Activated T-cell treated with anti-CD3 and anti-CD28 coated beads for 24 hours (primary cell): ENCODE results near the gene LSM4.
A peak's percentile ranks its signal among the peaks of the same experiment; 100 is the strongest.

ENCODE experiments used
- DNase-seq: peaks from one replicate; pipeline ENCODE4 v3.0.0-alpha.2; 2020; ENCODE audit warnings: low read depth

LSM4 gene

DNA sequence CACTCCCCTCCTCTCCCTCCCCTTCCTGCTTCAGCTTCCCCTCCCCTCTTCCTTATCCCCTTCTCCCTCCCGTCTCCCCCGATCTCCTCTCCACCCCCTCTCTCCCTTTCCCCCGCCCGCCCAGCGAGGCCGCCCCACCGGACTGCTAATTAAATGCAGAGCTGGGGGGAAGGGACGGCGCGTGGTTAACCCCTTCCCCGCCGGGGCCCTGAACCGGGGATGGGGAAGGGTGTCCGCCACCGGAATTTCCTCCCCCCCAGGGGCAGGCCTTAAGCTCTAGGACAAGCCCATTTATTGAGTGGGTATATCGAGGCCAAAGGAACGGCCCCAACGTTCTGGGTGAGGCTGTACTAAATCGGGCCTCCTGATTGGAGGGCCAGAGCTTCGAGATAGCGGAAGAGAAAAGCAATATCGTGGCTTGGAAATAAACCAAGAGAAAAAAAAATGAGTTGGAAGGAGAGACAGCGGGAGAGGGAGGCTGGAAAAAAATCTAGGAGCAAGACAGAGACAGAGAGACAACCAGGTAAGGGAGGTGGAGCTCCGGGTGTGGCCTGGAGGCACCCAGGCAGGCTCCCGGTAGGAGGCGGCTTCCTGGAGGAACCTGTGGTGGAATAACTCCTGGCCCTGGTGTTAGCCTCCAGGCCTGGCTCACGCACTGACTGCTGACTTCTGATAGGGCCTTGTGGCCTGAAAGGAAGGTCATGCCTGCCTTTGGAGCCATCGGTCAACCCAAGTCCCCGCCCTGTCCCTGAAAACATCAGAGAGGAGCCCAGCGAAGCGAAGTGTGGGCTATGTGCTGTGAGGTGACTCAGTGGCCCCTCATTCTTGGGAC lies 29.9 kb downstream of the LSM4 start:
- DNase-seq, result no peak

DNA sequence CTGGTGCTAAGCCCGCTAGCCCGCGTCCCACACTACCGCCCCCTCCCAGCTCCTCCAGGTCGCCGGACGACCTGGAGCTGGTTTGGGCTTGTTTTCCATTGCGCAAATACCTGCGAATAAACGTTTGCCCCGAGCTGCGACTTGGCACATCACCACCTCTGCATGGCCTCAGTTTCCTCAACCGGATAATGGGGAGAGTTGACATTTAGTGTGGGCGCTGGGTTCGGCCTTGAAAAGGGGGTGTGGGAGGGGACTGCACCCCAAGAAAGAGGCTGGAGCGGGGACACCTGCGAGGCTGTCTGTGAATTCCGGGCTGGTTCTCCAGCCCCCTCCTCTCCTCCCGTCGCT lies 30.4 kb downstream of the LSM4 start:
- DNase-seq, result no peak

DNA sequence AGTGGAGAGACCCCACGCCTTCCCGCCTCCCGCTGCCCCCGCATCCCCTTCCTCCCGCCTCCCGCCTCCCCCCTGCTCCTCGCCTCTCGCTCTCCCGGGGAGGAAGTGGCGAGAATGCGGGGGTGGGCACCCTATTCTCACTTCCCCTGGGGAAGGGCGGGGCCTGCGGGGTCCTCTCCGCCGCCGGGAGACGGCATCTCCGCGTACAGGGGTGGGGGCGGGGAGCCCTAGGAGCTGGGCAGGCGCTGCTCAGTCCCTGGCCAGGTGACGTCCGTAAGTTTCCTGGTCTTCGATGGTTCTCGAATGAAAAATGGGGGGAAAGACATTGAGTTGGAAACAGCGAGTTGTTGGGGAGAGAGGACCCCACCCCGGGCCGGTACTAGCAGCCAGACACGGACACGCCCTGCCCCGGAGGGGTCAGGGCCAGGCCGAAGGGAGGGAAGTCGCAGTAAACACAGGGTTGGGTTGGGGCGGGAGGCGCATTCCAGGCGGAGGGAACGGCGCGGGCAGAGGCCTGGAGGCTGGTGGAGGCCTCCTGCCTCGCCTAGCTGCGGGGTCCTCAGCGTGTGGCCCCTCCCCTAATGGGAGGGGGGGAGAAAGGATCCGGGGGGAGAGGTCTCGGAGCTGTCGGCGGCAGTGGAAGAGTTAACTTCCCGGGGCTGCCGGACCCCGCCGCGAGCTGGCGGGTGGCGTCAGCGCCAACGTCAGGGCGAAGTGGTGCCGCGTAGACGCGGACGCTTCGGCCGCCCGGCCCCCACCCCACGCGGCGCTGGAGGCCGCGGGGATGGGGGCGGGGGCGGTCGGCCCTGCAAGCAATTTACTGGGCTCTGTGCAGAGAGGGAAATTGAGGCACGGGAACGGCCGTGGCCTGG lies 31.1 kb downstream of the LSM4 start:
- DNase-seq, result peak; percentile 78

DNA sequence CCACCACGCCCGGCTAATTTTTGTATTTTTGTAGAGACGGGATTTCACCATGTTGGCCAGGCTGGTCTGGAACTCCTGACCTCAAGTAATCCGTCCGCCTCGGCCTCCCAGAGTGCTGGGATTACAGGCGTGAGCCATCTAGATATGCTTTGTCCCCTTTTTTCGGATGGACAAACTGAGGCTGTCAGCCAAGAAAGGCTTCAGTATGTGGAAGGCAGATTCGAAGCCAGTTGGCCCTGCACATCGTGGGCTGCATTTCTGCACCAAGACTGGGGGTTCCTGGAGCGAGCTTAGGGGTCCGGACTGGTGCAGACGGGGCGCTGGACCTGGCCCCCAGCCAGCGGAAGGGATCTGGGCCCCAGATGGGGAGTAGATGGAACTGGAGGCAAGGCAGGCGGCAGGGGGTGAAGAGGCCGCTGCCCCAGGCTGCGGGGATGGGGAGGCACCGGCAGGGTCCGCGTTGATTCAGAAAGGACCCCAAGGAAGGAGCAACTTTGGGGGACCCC lies 31.8 kb downstream of the LSM4 start:
- DNase-seq, result no peak

DNA sequence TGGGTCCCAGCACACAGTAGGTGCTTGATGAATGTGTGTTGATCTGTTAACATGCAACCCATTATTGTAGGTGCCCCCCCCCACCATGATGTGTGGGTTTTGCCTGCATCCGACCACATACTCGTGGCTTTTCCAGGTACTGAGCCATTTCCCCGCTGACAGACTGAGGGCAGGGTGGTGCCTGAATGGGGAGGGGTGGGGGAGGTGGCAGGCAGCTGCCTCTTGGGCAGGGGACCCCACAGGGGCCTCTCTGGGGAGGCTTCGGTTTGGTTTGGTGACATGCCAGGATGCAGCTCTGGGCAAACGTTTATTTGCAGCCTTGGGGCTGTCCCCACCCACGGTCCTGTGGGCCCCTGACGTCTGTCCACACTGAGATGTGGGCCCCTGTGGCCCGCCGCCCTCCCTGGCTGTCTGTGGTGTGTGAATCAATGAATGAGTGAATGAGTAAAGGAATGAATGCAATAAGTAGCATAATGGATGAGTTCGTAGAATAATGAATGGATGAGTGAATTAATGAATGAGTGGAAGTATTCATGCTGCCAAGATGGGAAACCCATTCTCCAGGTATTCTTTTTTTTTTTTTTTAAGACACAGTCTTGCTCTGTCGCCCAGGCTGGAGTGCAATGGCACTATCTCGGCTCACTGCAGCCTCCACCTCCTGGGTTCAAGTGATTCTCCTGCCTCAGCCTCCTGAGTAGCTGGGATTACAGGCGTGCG lies 32.4 kb downstream of the LSM4 start:
- peak; percentile 83 for DNase-seq

DNA sequence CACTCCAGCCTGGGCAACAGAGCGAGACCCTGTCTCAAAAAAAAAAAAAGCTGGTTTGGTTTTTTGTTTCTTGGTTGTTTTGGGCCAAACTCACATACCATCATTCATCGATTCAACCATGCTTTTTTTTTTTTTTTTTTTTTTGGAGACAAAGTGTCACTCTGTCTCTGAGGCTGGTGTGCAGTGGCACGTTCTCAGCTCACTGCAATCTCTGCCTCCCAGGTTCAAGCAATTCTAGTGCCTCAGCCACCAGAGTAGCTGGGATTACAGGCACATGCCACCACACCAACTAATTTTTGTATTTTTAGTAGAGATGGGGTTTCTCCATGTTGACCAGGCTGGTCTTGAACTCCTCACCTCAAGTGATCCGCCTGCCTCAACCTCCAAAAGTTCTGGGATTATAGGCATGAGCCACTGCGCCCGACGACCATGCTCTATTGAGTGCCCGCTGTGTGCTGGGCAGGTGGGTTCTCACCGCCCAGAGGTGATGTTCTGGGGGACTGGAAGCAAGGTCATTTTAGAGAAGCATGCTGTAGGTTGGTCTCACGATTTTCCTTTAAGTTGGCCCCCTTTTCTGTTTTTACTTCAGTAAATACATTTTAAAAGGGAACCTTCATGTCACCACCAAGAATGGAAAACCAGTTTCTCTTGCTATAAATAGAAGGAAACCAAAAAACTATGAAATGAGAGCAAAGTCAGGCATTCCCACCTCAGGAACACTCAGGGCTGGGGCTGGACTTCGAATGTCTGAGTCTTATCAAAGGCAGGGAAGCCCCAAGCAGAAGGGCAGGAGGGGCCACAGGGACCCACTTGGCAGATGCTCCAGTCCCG lies 33.2 kb downstream of the LSM4 start:
- no peak for DNase-seq

DNA sequence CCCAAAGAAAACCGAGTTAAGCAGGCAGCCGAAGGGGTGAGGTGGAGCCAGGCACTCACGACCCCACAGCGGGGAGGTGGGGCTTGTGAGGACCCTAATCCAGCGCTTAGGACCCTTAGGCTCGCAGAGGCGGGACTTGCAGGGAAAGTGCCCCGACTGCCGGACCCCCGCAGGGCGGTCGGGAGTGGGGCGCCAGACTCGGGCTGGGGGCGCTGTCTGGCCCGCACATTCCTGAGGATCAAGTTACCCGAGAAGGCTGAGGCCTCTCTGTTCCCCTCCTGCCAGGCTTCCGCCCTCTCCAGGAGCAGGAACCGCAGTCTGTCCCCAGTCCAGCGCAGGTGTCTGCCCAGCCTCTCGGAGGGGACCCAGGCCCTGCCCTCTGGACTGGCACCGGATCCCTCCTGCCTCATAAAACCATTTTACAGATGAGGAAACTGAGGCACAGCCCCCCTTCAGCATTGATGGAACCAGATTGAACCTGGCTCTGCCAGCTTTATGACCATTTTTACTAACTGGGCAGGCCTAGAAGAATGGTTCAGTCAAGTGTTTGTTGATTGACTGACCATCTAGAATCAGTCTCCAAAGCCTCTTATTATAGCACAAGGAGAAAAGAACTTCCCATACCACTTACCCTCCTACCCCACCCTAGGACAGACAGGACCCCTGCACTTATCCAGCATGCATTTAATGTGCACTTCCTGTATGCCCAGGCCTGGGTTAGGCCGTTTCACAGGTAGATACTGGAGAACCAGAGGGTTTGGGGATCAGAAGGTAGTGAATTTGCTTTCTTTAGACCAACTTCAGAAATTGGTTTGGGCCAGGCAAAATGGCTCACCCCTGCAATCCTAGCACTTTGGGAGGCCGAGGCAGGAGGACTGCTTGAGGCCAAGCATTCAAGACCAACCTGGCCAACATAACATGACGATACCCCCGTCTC lies 34.8 kb downstream of the LSM4 start:
- DNase-seq, result no peak

DNA sequence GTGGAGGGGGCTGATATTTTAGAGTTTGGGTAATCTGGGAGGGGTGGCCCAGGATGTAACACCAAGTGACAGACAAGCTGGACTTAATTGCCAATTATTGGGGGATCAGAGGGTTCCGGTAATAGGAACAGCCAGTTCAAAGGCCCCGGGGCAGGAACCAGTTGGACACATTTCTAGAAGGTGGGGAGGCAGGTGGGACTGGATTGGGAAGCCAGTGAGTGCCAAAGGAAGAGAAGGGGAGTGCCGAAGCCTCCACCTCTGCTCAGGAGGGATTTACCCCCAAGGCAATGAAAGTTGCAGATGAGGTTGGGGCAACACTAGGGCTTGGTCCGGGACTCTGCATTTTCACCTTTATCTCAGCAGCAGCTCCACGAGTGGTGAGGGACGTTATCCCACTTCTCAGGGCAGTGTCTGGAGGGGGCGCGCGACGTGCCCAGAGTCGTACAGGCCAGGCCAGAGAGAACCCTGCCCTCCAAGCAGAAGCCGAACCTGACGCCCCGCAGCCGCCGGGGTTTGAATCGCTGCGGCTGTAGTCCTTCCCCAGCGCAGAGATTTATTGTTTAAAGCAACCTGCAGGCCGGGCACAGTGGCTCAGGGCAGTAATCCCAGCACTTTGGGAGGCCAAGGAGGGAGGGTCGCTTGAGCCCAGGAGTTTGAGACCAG lies 35.8 kb downstream of the LSM4 start:
- no peak for DNase-seq

DNA sequence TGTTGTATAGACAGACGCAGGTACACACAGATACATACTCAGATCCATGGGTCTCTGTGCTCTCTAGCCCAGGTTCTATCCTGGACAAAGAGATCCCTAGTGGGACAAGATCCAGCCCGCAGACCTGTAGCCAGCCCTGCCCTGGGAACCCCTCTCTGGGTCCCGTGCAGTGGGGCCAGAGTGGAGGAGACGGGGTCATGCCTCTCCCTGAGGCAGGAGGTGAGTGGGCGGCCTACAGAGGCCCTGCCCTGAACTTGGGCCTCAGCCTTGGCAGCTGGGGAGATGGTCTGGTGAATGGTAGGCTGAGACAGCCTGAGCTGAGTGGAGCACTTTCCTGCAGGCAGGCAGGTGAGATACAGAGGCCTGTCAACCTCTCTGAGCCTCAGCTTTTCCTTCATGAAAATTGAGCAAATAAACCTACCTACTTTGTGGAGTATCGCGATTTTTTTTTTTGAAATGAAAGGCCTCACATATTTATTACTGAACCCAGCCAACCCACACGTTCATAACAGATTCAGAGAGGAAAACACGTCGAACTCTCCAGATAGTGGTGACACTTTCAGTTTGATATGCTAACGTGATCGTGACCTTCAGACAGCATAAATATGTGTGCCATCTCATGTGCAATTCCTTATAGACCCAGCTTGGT lies 38.0 kb downstream of the LSM4 start:
- no peak for DNase-seq

DNA sequence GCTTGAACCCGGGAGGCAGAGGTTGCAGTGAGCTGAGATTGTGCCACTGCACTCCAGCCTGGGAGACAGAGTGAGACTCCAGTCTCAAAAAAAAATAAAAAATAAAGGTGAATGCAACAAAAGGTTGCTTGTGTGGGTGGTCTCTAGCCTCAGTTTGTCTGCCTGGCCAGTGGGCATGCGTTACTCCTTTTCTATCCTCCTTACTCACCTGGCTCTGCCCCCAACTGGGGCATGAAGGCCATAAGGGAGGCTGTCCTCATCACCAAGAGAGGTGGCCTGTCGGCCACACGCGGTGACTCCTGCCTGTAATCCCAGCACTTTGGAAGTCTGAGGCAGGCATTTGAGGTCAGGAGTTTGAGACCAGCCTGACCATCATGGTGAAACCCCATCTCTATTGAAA lies 39.5 kb downstream of the LSM4 start:
- no peak for DNase-seq

DNA sequence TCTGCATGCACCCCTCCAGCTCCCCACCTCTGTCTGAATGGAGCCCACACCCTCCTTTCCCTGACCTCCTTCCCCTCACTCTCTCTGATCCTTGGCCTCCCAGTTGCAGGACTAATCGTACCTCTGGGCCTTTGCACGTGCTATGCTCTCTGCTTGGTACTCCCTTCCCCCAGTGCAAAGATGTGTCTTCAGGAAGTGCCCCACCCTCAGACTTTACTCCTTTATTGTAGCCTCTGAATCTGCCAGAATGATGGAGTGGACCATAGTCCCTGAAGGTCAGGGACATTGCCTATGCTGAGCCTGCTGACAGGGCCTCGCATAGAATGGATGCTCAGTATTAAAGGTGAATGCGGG lies 40.1 kb downstream of the LSM4 start:
- no peak for DNase-seq

DNA sequence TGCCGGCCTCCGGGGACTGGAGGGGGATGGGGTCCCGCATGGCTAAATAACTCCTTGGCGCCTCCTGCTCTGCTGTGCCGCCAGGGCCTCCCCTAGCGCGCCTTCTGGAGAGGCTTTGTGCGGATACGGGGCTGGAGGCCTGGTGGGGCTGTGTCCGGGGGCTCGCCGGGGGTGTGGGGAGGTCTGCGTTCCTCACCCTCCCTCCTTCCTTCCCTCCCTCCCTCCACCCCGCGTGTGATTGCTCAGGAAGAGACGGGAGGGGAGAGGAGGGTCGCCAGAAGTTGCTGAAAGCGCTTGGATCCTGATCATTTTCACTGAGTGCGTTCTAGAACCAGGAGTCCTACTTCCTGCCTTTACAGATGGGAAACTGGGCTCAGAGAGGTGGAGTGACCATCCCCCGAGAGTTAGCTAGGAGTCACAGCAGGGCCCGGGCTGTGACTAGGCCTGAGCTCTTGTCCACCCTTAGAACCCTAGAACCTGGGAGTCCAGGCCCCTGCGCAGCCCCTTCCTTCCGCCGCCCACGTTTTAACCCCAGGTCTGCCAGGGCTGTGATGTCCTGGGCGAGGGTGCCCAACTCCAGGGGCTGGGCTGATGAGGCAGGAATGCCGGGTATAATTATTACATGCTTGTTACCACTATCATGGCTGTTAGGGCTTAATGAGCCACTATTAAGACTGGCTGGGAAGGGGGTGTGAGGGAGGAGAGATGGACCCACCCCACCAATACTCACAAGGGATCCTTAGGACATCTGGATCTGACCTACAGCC lies 40.7 kb downstream of the LSM4 start:
- no peak for DNase-seq

DNA sequence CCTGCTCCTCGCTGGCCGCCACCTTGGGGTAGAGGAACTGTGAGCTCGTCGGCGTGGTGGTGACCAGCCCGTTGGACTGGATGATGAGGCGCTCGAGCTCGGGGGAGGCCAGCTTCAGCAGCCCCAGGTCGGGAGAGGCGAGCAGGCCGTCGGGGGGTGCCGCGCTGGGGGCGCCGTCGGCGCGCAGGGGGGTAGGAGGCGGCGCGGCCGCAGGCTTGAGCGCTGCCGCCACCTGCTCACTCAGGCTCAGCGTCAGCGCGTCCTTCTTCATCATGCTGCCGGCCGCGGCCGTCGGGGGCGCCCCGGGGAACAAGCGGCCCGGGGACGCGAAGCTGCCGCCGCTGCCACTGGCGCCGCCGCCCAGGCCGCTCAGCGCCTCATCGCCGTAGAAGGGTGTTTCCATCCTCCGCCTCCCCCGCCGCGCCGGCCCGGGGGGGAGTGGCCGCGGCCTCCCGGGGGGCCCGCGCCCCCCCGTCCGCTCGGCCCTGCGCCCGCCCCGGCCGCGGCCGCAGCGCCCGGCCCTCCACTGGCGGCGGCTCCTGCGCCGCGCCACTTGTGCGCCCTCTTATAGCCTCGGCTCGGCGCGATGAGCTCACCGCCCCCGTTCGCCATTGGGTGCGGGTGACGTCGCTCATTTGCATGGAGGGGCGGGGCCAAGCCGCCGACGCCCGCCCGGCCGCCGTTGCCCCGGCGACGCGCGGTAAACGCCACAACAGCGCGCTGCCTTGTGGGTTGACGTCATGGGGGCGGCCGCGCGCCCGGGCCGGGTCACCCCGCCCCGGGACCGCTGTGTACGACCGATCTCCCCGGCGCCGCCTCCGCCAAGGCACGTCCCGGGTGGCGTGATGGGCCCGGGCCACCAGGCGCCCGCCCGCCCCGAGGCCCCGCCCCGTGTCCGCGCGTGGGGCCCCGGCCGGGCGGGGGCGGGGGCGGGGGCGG lies 41.5 kb downstream of the LSM4 start, which contains the start of gene JUND:
Gene JUND, minus strand, starts transcription at position 541 of the 939 bp plus-strand sequence. Its CDS starts 138 bp downstream, at position 403.
- peak; percentile 96 for DNase-seq

DNA sequence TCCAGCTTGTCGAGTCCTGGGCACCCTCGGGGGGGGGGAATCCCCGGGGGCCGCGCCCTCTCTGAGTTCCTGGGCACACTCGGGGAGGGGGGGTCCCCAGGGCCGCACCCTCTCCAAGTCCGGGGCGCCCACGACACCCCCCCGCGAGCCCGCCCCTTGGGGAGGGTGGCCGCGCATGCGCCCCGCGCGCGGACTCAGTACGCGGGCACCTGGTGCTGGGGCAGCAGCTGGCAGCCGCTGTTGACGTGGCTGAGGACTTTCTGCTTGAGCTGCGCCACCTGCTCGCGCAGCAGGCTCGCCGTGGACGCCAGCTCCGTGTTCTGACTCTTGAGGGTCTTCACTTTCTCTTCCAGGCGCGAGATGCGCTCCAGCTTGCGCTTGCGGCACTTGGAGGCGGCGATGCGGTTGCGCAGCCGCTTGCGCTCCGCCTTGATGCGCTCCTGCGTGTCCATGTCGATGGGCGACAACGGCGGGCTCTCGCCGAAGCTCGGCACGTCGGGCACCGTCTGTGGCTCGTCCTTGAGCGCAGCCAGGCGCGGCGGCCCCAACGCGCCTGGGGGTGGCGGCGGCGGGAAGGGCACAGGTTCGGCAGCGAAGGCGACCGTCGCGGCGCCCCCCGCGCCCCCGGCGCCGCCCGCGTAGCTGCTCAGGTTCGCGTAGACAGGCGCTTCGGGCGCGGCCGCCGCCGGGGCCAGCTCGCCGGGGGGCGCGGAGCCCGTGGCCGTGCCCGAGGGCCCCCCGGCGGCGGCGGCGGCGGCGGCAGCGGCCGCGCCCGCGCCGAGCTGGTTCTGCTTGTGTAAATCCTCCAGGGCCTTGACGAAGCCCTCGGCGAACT lies 42.4 kb downstream of the LSM4 start:
- peak; percentile 73 for DNase-seq

DNA sequence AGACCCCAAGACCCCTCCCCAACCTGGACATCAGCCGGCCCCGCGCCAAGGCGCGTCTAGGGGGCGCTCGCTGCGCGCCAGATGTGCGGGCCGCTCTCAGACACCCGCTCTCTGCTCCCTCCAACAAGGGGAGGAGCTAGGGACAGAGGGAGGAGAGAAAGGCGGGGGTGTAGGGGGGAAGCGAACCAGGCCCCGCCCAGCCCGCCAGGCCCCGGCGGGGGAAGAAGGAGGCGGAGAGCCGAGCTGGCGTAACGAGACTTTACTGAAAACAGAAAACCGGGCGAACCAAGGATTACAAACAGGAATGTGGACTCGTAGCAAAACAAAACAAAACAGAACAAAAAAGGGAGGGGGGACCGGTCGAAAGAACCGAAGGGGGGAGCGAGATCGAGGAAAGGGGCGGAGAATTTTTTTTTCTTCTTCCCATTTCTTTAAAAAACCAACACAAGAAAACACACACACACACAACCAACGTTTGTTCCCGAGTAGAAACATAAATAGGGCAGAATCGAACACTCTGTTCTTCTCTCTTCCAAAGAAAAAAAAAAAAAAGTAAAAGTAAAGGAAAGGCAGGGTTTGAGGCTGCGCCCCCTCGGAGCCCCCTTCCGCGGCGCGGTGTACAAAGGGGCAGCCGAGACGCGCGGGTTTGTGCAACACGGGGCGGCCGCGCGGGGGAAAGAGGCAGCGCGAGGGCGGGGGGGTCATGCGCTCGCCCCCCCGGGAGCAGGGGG lies 43.2 kb downstream of the LSM4 start:
- peak; percentile 91 for DNase-seq

DNA sequence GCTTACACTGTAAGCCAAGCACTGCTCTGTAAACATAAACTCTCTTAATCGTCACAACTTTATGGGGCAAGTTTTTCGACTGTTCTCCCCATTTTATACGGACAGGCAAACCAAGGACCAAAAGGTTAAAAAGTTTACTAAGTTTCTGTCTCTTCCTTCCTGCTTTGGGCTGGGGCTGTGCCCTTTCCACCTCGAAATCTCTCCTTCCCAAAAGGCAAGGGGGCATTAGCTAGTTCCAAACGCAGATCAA lies 43.7 kb downstream of the LSM4 start:
- DNase-seq, result no peak
